HepG2 (cell line): ENCODE results near the gene ACKR3. TPM values are rescaled to one million over a fixed set of nuclear protein-coding genes. Genes with fewer than 3 reads are reported as not detected.

Experiments used
- ATAC-seq: fragments of 200-7000 bp; cut with Tn5 transposase; 3 replicates; pipeline ENCODE4 v1.9.1; 2020; ENCODE audit warnings: mild to moderate bottlenecking, moderate library complexity
- BruUV-seq: library from RNA; stranded (reverse); fragments of 400-500 nt; replicated peaks from 2 replicates; lab custom pipeline; 2021; lab: Mats Ljungman, UMichigan
- CTCF ChIA-PET: fragments of 300-600 bp; formaldehyde crosslinking; extraction: SDS; loops from one replicate; lab custom pipeline; 2021; ENCODE audit warnings: low total read pairs, inconsistent platforms, low intra/inter-chr PET ratio; lab: Yijun Ruan, JAX
- POLR2A ChIA-PET: fragments of 350-600 bp; sonication (Branson Sonifier 250); formaldehyde crosslinking; loops from one replicate; lab custom pipeline; 2020; ENCODE audit warnings: antibody characterized with exemption, inconsistent platforms; lab: Yijun Ruan, JAX
- DNase-seq: peaks from one replicate; pipeline ENCODE4 v3.0.0-alpha.2; 2015; ENCODE audit warnings: low spot score
- FAIRE-seq: peaks from 3 replicates; lab custom pipeline; 2011; peaks lifted over from hg19 to GRCh38; lab: Jason Lieb, UNC
- H2AFZ ChIP-seq: one replicate; pipeline ENCODE4 v1.6.1; 2011; ENCODE audit warnings: low read length, inconsistent platforms
- H3K27ac ChIP-seq: fragments of 300-600 bp; 3 replicates; pipeline ENCODE4 v1.8.0; 2011; ENCODE audit warnings: mixed run types, mild to moderate bottlenecking, mixed read lengths, low read length, inconsistent platforms; ENCODE audit not compliant: insufficient read depth; ENCODE audit errors: extremely low read length
- H3K27me3 ChIP-seq, 2 experiments: fragments of 200-600 bp in 1 of 2; 2 replicates in 1 of 2; 3 replicates in 1 of 2; pipeline versions ENCODE4 v1.6.0 to v1.8.0; 2011; ENCODE audit warnings: low read length in 2 of 2, mild to moderate bottlenecking in 2 of 2, moderate library complexity in 2 of 2, inconsistent platforms in 1 of 2; ENCODE audit not compliant: insufficient read depth in 2 of 2, control insufficient read depth in 1 of 2
- H3K36me3 ChIP-seq, 2 experiments: fragments of 200-600 bp in 1 of 2; replicated peaks in 1 of 2; 2 replicates in 1 of 2; 3 replicates in 1 of 2; pipeline versions ENCODE4 v1.5.1 to v1.8.0; 2011; ENCODE audit warnings: low read length in 2 of 2, inconsistent platforms in 1 of 2; ENCODE audit not compliant: insufficient read depth in 2 of 2, control insufficient read depth in 1 of 2
- H3K4me1 ChIP-seq: 2 replicates; pipeline ENCODE4 v1.5.1; 2012; ENCODE audit warnings: low read length, inconsistent platforms; ENCODE audit not compliant: insufficient read depth
- H3K4me2 ChIP-seq: 2 replicates; pipeline ENCODE4 v1.6.0; 2011; ENCODE audit warnings: low read depth, low read length, inconsistent platforms
- H3K4me3 ChIP-seq, 3 experiments: fragments of 200-600 bp in 1 of 3; sonication (generic), shearing (Covaris generic) in 1 of 3; replicated peaks in 1 of 3; 2 replicates each; pipeline ENCODE4 v1.5.1; 2011 to 2016; ENCODE audit warnings: low read length in 3 of 3, inconsistent platforms in 2 of 3, low read depth in 2 of 3, mild to moderate bottlenecking in 2 of 3, control low read depth in 1 of 3, mixed read lengths in 1 of 3; ENCODE audit not compliant: insufficient read depth in 1 of 3
- H3K79me2 ChIP-seq: one replicate; pipeline ENCODE4 v1.6.1; 2011; ENCODE audit warnings: low read length, inconsistent platforms; ENCODE audit not compliant: insufficient read depth
- H3K9ac ChIP-seq: 2 replicates; pipeline ENCODE4 v1.6.0; 2011; ENCODE audit warnings: mild to moderate bottlenecking, low read depth, low read length, inconsistent platforms; ENCODE audit not compliant: insufficient read depth
- H3K9me3 ChIP-seq: 2 replicates; pipeline ENCODE4 v1.5.1; 2012; ENCODE audit warnings: mild to moderate bottlenecking, low read length
- H4K20me1 ChIP-seq: 2 replicates; pipeline ENCODE4 v1.6.0; 2011; ENCODE audit warnings: inconsistent platforms, mild to moderate bottlenecking, low read length, moderate library complexity; ENCODE audit not compliant: insufficient read depth
- ATF2 ChIP-seq: sonication (generic); formaldehyde crosslinking; IDR thresholded peaks from 2 replicates; pipeline ENCODE4 v1.4.0; 2020; ENCODE audit warnings: missing genetic modification reagents
- GZF1 ChIP-seq: sonication (generic); formaldehyde crosslinking; IDR thresholded peaks from 2 replicates; pipeline ENCODE4 v1.5.1; 2020; ENCODE audit warnings: mild to moderate bottlenecking, missing genetic modification reagents
- LRRFIP1 ChIP-seq: sonication (generic); formaldehyde crosslinking; conservative IDR thresholded peaks from 2 replicates; pipeline ENCODE4 v1.4.0; 2020; ENCODE audit warnings: missing genetic modification reagents
- MED8 ChIP-seq: sonication (generic); formaldehyde crosslinking; IDR thresholded peaks from 2 replicates; pipeline ENCODE4 v1.8.1; 2023; ENCODE audit warnings: mild to moderate bottlenecking, missing genetic modification reagents; ENCODE audit not compliant: insufficient replicate concordance
- MXD1 ChIP-seq: sonication (generic); formaldehyde crosslinking; IDR thresholded peaks from 2 replicates; pipeline ENCODE4 v1.4.0; 2020; ENCODE audit warnings: mild to moderate bottlenecking, missing genetic modification reagents
- SMAD9 ChIP-seq: sonication (generic); formaldehyde crosslinking; IDR thresholded peaks from 2 replicates; pipeline ENCODE4 v1.5.1; 2020; ENCODE audit warnings: mild to moderate bottlenecking, missing genetic modification reagents
- THRA ChIP-seq: sonication (generic); formaldehyde crosslinking; IDR thresholded peaks from 2 replicates; pipeline ENCODE4 v1.4.0; 2020; ENCODE audit warnings: missing genetic modification reagents, borderline replicate concordance
- ZBTB7A ChIP-seq: sonication (generic); formaldehyde crosslinking; IDR thresholded peaks from 2 replicates; pipeline ENCODE4 v1.8.0; 2022; ENCODE audit warnings: mild to moderate bottlenecking, missing genetic modification reagents
- ZFP91 ChIP-seq: sonication (generic); formaldehyde crosslinking; IDR thresholded peaks from 2 replicates; pipeline ENCODE4 v1.9.0; 2022; ENCODE audit warnings: missing genetic modification reagents, mild to moderate bottlenecking, borderline replicate concordance
- ZNF18 ChIP-seq: sonication (generic); formaldehyde crosslinking; IDR thresholded peaks from 2 replicates; pipeline ENCODE4 v1.8.0; 2022; ENCODE audit warnings: mild to moderate bottlenecking, missing genetic modification reagents; ENCODE audit not compliant: insufficient replicate concordance
- ZNF512B ChIP-seq: sonication (generic); formaldehyde crosslinking; IDR thresholded peaks from 2 replicates; pipeline ENCODE4 v1.5.1; 2020; ENCODE audit warnings: missing genetic modification reagents, mild to moderate bottlenecking, borderline replicate concordance
- WGBS: methylation state at CpG from one replicate; pipeline ENCODE4 v1.1.6; 2017; ENCODE audit warnings: low lambda C conversion rate; 5-methylcytosine and 5-hydroxymethylcytosine counted together
- in situ Hi-C: cut with HindIII; loops from 2 replicates; pipeline ENCODE4 v1.10.0; 2017; ENCODE audit warnings: low pct_unique_long_range_greater_than_20kb; ENCODE audit not compliant: extremely low pct_ligation_motif_present
- intact Hi-C: fragments of 100-400 bp; cut with micrococcal nuclease; formaldehyde crosslinking; loops from one replicate; pipeline ENCODE4 v1.10.0; 2022; ENCODE audit not compliant: unreplicated experiment
- polyA plus RNA-seq, 8 experiments: library from polyadenylated mRNA; depleted of rRNA in 3 of 8; stranded (reverse) in 7 of 8; unstranded in 1 of 8; fragments of >200 nt; fragmentation: Illumina TruSeq in 4 of 8; extraction: Trizol in 4 of 8; gene quantifications; 2 replicates each; pipeline versions ENCODE4 v1.2.1 to v1.2.3, GENCODE V29; 2011 to 2016; ENCODE audit warnings: low read depth in 4 of 8, missing spikeins in 1 of 8, mixed read lengths in 1 of 8; ENCODE audit not compliant: insufficient read depth in 1 of 8
- total RNA-seq, 5 experiments: library from RNA; depleted of rRNA; stranded (reverse); fragments of >200 nt; fragmentation: Illumina TruSeq; extraction: Trizol; gene quantifications; 2 replicates each; pipeline ENCODE4 v1.2.3, GENCODE V29; 2016; ENCODE audit warnings: low read depth in 1 of 5

ACKR3 gene
- total and polyA plus RNA-seq, 2 of the 13 experiments (the other 11 are each of a cell fraction or from before 2014, with no cell fraction given) = not detected

GRCh38 chr2:236558036-236558435 is 11.6 kb upstream of the ACKR3 start:
- Histone ChIP-seq H3K4me1 (no peaks in the 10 kb centered on the region), H2AFZ (no peak overlapping the region), H3K9ac (no peak overlapping the region), H3K36me3 (no peaks in the 10 kb centered on the region), H3K27ac (no peak overlapping the region), H3K4me3 (no peak overlapping the region), H4K20me1 (no peaks in the 10 kb centered on the region), H3K9me3 (no peaks in the 10 kb centered on the region), H3K27me3 (peaks cover 0 to 7% of the 10 kb centered on the region in 2 experiments; a peak in 3 of 5 replicates), H3K79me2 (no peaks in the 10 kb centered on the region), H3K4me2 (no peak overlapping the region)
- WGBS = 43% methylated on average over 11 of the region's 11 CpGs
- intact Hi-C loops (no loop called here), in situ Hi-C loops (no loop called here)
- DNase-seq (no peak), ATAC-seq (no peak), FAIRE-seq (no peak)
- ChIA-PET POLR2A (no interaction called here), CTCF (no interaction called here)
- BruUV-seq = no TSS peak
- TF ChIP-seq ZNF18 (CRISPR knock-in tag) (no peak), ATF2 (CRISPR knock-in tag) (no peak), ZFP91 (CRISPR knock-in tag) (no peak), SMAD9 (CRISPR knock-in tag) (no peak), ZBTB7A (CRISPR knock-in tag) (no peak), MED8 (CRISPR knock-in tag) (no peak), GZF1 (no peak), MXD1 (CRISPR knock-in tag) (no peak), ZNF512B (CRISPR knock-in tag) (no peak), LRRFIP1 (CRISPR knock-in tag) (no peak), THRA (CRISPR knock-in tag) (no peak)
